AG04449 (cell line): Measurements from ENCODE around the gene ANKRD13B.

Experiments used
- CTCF ChIA-PET: fragments of 350-600 bp; formaldehyde crosslinking; extraction: SDS; loops from one replicate; lab custom pipeline; 2021; ENCODE audit warnings: antibody characterized with exemption; lab: Yijun Ruan, JAX
- POLR2A ChIA-PET: fragments of 400-600, 350-600 bp; formaldehyde crosslinking; extraction: SDS; loops from one replicate; lab custom pipeline; 2020; ENCODE audit warnings: antibody characterized with exemption, inconsistent platforms; lab: Yijun Ruan, JAX
- DNase-seq: peaks from one replicate; pipeline ENCODE4 v3.0.0-alpha.2; 2010; ENCODE audit warnings: low read depth, low spot score
- H3K4me3 ChIP-seq: 2 replicates; pipeline ENCODE4 v1.5.1; 2011; ENCODE audit warnings: low read depth, mild to moderate bottlenecking, control low read depth, low read length
- TF ChIP-seq, protein P1 (sequence below): IDR thresholded peaks from one replicate; pipeline ENCODE4 v1.5.1; 2011; ENCODE audit warnings: mild to moderate bottlenecking, moderate library complexity, low read length, control low read depth, inconsistent platforms; ENCODE audit not compliant: insufficient read depth; ENCODE audit errors: missing control alignments

The ANKRD13B gene

DNA sequence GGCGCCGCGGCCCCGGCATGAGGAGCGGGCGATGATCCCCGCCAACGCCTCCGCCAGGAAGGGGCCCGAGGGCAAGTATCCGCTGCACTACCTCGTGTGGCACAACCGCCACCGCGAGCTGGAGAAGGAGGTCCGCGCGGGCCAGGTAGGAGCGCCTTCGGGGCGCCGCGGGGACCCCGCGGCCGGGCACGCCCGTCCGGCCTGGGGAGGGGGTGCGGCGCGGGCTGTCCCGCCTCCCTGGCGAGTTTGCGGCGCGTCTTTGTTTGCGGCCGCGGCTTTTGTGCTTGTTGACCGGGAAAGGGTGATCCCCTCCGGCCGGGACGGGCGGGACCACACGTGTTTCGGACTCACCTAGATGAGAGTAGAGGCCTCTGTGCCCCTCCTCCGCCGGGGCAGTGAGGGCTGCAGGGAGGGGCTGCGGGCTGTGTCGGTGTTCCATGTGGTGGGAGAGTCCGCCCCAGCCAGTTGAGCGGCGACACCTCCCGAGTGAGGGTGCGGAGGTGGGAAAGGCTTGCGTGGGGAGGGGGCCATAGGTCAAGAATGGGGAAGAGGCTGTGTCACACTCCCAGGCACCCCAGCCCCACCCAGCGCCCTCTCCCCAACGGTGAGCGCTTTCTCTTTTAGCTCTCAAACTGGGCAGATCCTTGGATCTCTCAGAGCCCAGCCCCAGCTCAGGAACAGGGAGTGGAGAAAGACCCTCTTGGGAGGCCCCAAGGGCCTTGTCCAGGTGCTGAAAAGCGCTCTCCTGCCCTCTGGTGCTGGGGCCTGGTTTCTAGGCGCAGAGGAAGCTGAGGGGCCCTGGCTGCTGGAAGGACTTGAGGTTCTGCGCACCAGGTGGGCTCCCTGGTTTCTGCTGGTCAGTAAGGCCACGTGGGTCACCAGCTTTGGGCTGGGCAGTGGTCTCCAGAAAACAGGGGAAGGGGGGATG lies 923 bp downstream of the ANKRD13B start:
- no peak for DNase-seq
- peak overlapping the region; percentile 63 for H3K4me3 ChIP-seq
- TF ChIP-seq, protein P1, sequence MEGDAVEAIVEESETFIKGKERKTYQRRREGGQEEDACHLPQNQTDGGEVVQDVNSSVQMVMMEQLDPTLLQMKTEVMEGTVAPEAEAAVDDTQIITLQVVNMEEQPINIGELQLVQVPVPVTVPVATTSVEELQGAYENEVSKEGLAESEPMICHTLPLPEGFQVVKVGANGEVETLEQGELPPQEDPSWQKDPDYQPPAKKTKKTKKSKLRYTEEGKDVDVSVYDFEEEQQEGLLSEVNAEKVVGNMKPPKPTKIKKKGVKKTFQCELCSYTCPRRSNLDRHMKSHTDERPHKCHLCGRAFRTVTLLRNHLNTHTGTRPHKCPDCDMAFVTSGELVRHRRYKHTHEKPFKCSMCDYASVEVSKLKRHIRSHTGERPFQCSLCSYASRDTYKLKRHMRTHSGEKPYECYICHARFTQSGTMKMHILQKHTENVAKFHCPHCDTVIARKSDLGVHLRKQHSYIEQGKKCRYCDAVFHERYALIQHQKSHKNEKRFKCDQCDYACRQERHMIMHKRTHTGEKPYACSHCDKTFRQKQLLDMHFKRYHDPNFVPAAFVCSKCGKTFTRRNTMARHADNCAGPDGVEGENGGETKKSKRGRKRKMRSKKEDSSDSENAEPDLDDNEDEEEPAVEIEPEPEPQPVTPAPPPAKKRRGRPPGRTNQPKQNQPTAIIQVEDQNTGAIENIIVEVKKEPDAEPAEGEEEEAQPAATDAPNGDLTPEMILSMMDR: peak; percentile 32
- ChIA-PET POLR2A (no interaction called here), CTCF (interaction anchor here (1.0 to 5.0 kb wide), 9 partner anchors 11 to 499 kb away, joined by 4 to 103 read pairs (median 16); no protein-coding TSS in a partner anchor)

DNA sequence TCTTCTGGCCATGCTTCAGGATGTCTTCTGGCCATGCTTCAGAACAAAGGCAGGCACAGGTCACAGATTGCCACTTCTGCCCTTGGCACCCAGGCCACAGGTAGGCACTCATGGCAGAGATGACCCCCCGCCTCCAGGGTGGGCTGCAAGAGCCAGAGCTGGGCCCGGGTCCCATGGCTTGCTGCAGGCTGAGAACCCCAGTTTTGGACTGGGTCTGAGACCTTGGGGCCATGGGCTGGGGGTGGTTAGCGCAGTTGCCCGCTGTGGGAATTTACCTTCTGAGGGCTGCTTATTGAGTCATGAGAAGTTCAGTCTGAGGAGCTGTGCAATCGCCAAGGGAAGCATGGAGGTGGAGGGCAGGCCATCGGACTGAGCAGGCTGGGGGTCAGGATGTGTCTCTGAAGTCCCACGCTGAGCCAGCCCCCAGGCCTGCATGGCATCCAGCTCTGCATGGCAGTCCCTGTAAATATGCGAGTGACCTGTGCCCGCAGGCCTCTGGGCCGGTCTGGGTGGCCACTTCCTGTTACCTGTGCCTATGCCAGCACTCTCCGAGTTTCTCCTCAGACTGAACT lies 1.7 kb downstream of the ANKRD13B start:
- ChIA-PET CTCF (interaction anchor here (1.0 to 5.0 kb wide), 7 partner anchors 10 to 498 kb away, joined by 4 to 103 read pairs (median 7); no protein-coding TSS in a partner anchor), POLR2A (no interaction called here)
- TF ChIP-seq, protein P1: no peak
- peak overlapping the region; percentile 63 for H3K4me3 ChIP-seq
- DNase-seq: no peak

DNA sequence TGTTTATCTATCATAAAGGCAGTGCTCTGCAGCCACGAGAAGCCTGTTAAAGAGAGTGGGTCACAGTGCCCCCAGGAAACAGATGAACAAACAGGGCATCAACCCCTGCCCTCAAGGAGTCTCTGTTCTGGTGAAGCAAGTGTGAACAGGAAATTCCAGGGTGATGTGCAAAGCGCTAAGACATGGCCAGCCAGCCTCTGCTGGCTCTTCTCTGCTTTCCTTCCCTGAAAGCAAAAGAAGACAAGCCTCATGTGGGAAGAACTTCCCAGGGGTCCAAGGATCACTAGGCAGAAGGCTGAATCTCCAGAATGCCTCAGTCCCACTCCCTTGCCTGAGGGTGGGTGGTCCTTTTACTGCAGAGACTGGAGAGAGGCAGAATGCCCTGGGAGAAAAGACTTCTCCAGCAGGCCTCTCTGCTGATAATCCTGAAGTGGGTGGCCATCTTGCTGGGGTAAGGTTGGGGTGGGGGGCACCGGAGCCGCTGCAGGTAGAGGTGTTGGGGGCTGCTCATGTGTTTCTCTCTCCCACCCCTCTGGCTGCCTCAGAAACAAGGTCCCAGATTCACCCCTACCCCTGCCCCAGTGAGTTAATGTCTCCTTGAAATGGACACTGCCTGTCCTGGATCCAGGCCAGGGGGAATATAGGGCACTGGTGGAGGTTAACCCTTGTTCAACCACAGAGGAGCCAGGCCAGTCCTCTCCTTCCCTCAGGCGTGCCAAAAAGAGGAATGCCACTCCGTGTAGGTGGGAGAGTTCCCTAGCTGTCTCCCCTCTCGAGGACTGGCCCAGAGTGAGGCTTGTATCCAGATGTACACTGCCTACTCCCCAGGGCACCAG lies 2.4 kb downstream of the ANKRD13B start:
- CTCF ChIA-PET: interaction anchor here (1.0 to 5.0 kb wide), 5 partner anchors 14 to 225 kb away, joined by 3 to 103 read pairs (median 26); no protein-coding TSS in a partner anchor
- H3K4me3 ChIP-seq: no peak overlapping the region
- no peak for DNase-seq
- TF ChIP-seq, protein P1: no peak
- POLR2A ChIA-PET: no interaction called here

DNA sequence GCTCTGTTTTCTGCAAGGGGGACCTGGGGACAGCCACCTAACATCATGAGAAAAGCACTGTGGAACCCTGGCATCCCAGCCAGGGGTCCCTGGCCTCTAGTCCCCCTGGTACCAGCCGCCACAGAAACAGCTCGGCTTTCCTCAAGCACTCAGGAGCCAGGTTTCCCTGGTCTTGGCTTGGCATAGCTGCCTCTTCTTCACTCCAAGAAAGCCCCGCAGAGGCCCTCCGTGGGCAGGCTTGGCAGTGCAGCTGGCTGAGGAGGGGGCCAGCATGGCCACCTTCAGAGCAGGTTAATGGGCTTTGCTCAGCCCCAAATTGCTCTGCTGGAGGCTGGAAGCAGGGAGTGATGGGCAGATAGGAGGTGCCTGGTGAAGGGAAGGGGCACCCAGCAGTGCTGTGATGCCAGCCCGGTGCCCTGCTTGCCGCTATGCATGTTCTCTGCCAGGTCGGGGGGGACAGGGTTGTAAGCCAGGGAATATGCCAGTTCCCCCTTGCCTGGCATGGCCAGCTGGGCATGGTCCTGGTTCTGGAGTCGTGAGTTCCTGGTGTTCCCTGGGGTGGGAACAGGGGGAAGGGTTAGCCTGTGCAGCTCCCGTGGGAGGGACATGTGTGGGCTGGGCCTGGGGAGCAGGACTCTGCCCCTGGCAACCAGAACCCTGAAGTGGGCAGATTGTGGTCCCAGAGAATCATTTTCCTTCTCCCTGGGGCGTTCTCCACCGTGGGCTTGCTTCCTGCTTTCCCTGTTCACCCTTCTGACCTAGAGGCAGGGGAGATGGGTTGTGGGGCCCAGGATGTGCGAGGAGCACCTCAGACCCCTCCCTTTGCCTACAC lies 3.2 kb downstream of the ANKRD13B start:
- TF ChIP-seq, protein P1: no peak
- ChIA-PET CTCF (interaction anchor here (1.0 to 4.3 kb wide), 4 partner anchors 15 to 226 kb away, joined by 3 to 26 read pairs (median 18); no protein-coding TSS in a partner anchor), POLR2A (no interaction called here)
- no peak for DNase-seq
- no peak overlapping the region for H3K4me3 ChIP-seq

DNA sequence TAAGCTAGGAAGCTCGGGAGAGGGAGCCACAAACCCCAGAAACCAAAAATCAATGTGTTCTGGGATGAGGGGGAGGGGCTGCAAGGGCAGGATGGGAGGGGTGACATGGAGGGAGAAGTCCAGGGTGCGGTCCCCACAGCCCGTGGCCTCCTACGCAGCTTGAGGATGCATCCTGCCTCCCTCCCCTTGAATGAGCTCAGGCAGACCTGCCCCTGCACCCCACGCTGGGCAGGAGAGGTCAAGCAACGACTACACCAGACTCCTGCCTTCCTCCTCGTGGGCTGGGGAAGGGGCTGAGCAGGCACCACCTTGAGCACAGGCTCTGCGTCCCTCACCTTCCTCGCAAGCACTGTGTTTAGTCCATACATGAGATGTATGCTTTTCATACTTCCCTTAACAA lies 3.9 kb downstream of the ANKRD13B start:
- TF ChIP-seq, protein P1: no peak
- POLR2A ChIA-PET: no interaction called here
- no peak overlapping the region for H3K4me3 ChIP-seq
- CTCF ChIA-PET: interaction anchor here (1.9 to 4.3 kb wide), 4 partner anchors 16 to 227 kb away, joined by 8 to 26 read pairs (median 18); no protein-coding TSS in a partner anchor
- no peak for DNase-seq
